HL-60 (cell line): Measurements from ENCODE around the gene ZNRF3.

Experiments used
- GABPA ChIP-seq: IDR thresholded peaks from 2 replicates; pipeline ENCODE4 v1.6.1; 2012; ENCODE audit warnings: low read depth
- TF ChIP-seq, protein P1 (sequence below): IDR thresholded peaks from one replicate; pipeline ENCODE4 v1.5.1; 2011; ENCODE audit warnings: low read length, control low read depth, inconsistent platforms; ENCODE audit not compliant: insufficient read depth

DNA sequence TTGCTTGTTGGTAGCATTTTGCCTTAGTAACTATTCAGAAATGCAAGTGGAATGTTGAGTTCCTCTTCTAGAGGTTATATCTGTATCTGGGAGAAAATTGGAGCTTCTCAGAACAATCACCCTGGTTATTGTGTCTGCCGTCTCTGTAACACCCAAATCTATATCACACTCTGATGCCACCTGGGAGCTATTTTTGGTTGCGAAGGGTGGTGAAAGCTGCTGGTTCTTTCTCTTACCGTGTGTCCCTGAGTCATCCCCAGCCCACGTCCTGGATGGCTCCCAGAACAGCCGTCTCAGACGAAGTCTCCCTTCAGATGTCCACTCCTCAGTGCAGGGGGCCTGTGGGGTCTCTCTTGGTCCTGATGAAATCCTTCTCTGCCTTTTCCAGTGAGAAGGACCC lies 94.8 kb downstream of the ZNRF3 start:
- TF ChIP-seq, protein P1, sequence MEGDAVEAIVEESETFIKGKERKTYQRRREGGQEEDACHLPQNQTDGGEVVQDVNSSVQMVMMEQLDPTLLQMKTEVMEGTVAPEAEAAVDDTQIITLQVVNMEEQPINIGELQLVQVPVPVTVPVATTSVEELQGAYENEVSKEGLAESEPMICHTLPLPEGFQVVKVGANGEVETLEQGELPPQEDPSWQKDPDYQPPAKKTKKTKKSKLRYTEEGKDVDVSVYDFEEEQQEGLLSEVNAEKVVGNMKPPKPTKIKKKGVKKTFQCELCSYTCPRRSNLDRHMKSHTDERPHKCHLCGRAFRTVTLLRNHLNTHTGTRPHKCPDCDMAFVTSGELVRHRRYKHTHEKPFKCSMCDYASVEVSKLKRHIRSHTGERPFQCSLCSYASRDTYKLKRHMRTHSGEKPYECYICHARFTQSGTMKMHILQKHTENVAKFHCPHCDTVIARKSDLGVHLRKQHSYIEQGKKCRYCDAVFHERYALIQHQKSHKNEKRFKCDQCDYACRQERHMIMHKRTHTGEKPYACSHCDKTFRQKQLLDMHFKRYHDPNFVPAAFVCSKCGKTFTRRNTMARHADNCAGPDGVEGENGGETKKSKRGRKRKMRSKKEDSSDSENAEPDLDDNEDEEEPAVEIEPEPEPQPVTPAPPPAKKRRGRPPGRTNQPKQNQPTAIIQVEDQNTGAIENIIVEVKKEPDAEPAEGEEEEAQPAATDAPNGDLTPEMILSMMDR, result no peak
- TF ChIP-seq GABPA, result no peak
